Heart right ventricle (tissue), 16 donors: Measurements from ENCODE around the gene OR2A2. TPM values are rescaled to one million over a fixed set of nuclear protein-coding genes. Genes with fewer than 3 reads are reported as not detected.
"Not testable (repeated sequence)": the region's sequence is repeated elsewhere in the genome, so short reads cannot be mapped to it uniquely, and the experiment has no call there.

Experiments
- ATAC-seq, 8 donors: fragments of 200-7000 bp; cut with Tn5 transposase; one replicate each; pipeline ENCODE4 v1.9.1; 2020; ENCODE audit warnings: mild to moderate bottlenecking in 8 of 8, moderate library complexity in 8 of 8, moderate number of reproducible peaks in 1 of 8
- DNase-seq, 2 donors: peaks; one replicate each; pipeline ENCODE4 v3.0.0-alpha.2; 2020
- H3K27ac ChIP-seq, 10 donors: fragments of 200-600 bp; sonication (generic) in 2 of 10; one replicate each; pipeline versions ENCODE4 v1.5.0 to v1.8.0; 2020 to 2022; ENCODE audit warnings: mild to moderate bottlenecking in 3 of 10
- H3K27me3 ChIP-seq, 7 donors: fragments of 200-600 bp; one replicate each; pipeline ENCODE4 v1.8.0; 2021 to 2022; ENCODE audit warnings: mild to moderate bottlenecking in 2 of 7
- H3K36me3 ChIP-seq, 9 donors: fragments of 200-600 bp; sonication (generic) in 1 of 9; one replicate each; pipeline versions ENCODE4 v1.5.0 to v1.8.0; 2020 to 2022; ENCODE audit warnings: mild to moderate bottlenecking in 2 of 9
- H3K4me1 ChIP-seq, 9 donors: fragments of 200-600 bp; sonication (generic) in 1 of 9; one replicate each; pipeline versions ENCODE4 v1.5.0 to v1.8.0; 2020 to 2022; ENCODE audit warnings: mild to moderate bottlenecking in 4 of 9
- H3K4me3 ChIP-seq, 10 donors: fragments of 200-600 bp; sonication (generic) in 2 of 10; one replicate each; pipeline versions ENCODE4 v1.5.0 to v1.8.0; 2020 to 2022; ENCODE audit warnings: mild to moderate bottlenecking in 7 of 10, moderate library complexity in 2 of 10
- H3K9me3 ChIP-seq, 11 donors: fragments of 200-600 bp in 10 of 11; sonication (generic) in 2 of 11; one replicate each; pipeline versions ENCODE4 v1.5.0 to v1.8.0; 2013 to 2022; ENCODE audit warnings: mild to moderate bottlenecking in 2 of 11, control low read depth in 1 of 11, moderate library complexity in 1 of 11
- WGBS, 2 donors: extraction: QIAGEN DNeasy Blood & Tissue Kit; methylation state at CpG; one replicate each; pipeline ENCODE4 v1.1.7; 2013; ENCODE audit warnings: inconsistent platforms in 1 of 2; 5-methylcytosine and 5-hydroxymethylcytosine counted together
- intact Hi-C, 10 donors: fragments of 100-400 bp; cut with DNase I; formaldehyde crosslinking; loops; one replicate each; pipeline versions ENCODE4 v1.11.1 to v1.14.2; 2022
- polyA plus RNA-seq, 2 donors: library from polyadenylated mRNA; stranded (reverse); fragments of 200-250 nt; gene quantifications; one replicate each; pipeline ENCODE4 v1.2.3, GENCODE V29; 2013
- total RNA-seq, 10 donors: library from RNA; stranded (reverse); fragmentation: NEBNext Ultra II Directional in 3 of 10; extraction: Animal tissue kit (Norgen Biotek cat#: 25700) in 3 of 10; gene quantifications; one replicate each; pipeline versions ENCODE4 v1.2.1 to v1.2.4, GENCODE V29; 2021 to 2023
- TF ChIP-seq, protein P1 (sequence below), 9 donors: fragments of 200-600 bp; sonication (generic) in 2 of 9; IDR thresholded peaks; one replicate each; pipeline versions ENCODE4 v1.5.0 to v1.8.0; 2021 to 2022; ENCODE audit warnings: antibody characterized with exemption in 9 of 9, mild to moderate bottlenecking in 5 of 9, moderate library complexity in 1 of 9
- donor health status: Arrhythmogenic right ventricular cardiomyopathy.
- donor health status: ischemic (EF 13 %, LVEDD 7.1; RV severe dilation, severe dysfunction).
- donor health status: healthy with polysubstance abuse.
- donor health status: DM: no; HTN: yes; CAD: no.
- donor health status: DM: no; HTN: no; CAD: no.
- donor health status: ischemic (EF 25% LVEDD 6.9; RV normal size, moderate dysfunction).
- donor health status: ischemic (EF 25% LVEDD 5.7; RV mildly dilated, moderate dysfunction).
- donor health status: healthy.
- donor health status: DM: yes; HTN: yes; CAD: no.
- donor health status: Ischemic cardiomyopathy.
- donor health status: ischemic (EF 35%, LVEDD 5.7; RV mildly dilated, moderate dysfunction).
- donor health status: nonischemic (EF 11% LVEDD 7.7; RV severe dilation, severe dysfunction).
- donor health status: DM: yes; HTN: yes; CAD: no.
- donor health status: PGD.
- donor health status: ischemic (EF 29% LVEDD 5.4; RV normal size, mild dysfunction).
- donor health status: nonischemic (EF 23%, LVEDD 6.1; RV moderate dilation, normal function).

Gene OR2A2
- total and polyA plus RNA-seq, 12 donors: not detected

DNA sequence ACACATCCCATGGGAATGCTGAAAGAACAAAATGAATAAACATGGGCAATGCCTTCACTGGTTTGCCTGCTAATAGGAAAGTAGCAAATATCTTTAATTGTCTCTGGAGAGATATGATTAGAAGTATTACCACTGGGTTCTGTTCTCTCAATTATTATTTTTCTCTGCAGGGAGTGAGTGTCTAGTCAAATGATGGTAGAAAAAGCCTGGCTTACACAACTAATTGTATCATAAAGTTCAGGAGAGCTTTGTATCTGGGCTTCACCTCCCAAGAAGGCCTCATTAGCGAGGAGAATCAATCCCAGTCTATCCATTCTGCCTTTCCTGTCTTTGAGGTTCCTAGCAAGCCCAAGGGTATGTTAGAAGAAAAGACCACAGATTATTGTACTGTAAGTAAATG, 13.5 kb downstream of the OR2A2 start, which contains the start of gene OR2A14:
Gene OR2A14 (plus strand): TSS at position 301 of the 400 bp plus-strand sequence. CDS start 5,937 bp downstream, outside the sequence.
- 81 to 90% methylated on average over 1 of the region's 1 CpG for WGBS, 2 donors
- ATAC-seq (no peak), DNase-seq (no peak)
- TF ChIP-seq, protein P1, sequence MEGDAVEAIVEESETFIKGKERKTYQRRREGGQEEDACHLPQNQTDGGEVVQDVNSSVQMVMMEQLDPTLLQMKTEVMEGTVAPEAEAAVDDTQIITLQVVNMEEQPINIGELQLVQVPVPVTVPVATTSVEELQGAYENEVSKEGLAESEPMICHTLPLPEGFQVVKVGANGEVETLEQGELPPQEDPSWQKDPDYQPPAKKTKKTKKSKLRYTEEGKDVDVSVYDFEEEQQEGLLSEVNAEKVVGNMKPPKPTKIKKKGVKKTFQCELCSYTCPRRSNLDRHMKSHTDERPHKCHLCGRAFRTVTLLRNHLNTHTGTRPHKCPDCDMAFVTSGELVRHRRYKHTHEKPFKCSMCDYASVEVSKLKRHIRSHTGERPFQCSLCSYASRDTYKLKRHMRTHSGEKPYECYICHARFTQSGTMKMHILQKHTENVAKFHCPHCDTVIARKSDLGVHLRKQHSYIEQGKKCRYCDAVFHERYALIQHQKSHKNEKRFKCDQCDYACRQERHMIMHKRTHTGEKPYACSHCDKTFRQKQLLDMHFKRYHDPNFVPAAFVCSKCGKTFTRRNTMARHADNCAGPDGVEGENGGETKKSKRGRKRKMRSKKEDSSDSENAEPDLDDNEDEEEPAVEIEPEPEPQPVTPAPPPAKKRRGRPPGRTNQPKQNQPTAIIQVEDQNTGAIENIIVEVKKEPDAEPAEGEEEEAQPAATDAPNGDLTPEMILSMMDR (IDR thresholded peaks at IDR 0.05): no peak
- intact Hi-C loops: loop anchor here in 1 of 10 donors (10.0 kb wide), 1 partner anchor 88 kb away; no protein-coding TSS in a partner anchor
- Histone ChIP-seq H3K4me1 (no peaks in the 10 kb centered on the region), H3K27ac (no peak within 1 kb of the TSS), H3K36me3 (no peaks in the 10 kb centered on the region), H3K4me3 (no peak within 1 kb of the TSS), H3K27me3 (no peaks in the 10 kb centered on the region), H3K9me3 (no peaks in the 10 kb centered on the region)

DNA sequence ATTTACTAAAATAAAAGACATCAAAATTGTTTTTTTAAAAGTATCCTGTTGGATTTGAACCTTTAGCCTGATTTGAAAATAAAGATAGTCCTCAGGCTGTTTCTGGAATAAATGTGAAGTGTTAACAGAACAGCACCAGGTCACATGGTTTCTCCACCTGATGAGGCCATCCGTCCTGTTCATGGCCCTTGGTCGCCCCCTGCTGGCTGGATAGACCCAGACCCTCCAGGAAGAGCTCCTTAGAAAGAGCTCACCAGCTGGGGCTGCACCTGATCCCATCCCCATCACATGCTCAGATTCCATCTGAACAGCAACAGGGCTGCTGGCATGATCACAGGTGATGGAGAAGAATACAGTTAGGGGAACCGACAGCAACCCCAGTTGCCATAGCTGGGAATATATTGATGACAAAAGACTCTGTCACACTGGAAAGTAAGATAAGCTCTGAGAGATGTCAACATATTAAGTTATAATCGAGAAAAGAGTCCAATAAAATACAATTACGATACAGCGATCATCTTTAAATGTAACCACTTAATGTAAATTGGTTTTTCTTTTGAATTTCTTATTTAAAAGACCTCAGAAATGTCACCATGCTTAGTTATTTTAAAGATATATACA, 18.4 kb downstream of the OR2A2 start:
- no peak overlapping the region for H3K4me3 ChIP-seq
- H3K27ac ChIP-seq: no peak overlapping the region
- H3K27me3 ChIP-seq: no peaks in the 10 kb centered on the region
- ATAC-seq: peak in 7 of 8 donors; percentile 78 to 90 (median 80)
- no peaks in the 10 kb centered on the region for H3K36me3 ChIP-seq
- 35 to 43% methylated on average over 6 of the region's 6 CpGs for WGBS, 2 donors
- DNase-seq: peak; percentile 85
- H3K4me1 ChIP-seq: no peaks in the 10 kb centered on the region
- H3K9me3 ChIP-seq: no peaks in the 10 kb centered on the region
- intact Hi-C loops: loop anchor here in 3 of 10 donors (5.0 to 10.0 kb wide), 3 partner anchors 91 to 226 kb away; partner anchors contain the start of gene TCAF1 (in 1 of the 3)
- TF ChIP-seq, protein P1 (IDR thresholded peaks at IDR 0.05): peak; percentile 67 to 86 (median 80)

GRCh38 chr7:144129601-144130000, 20.2 kb downstream of the OR2A2 start:
- intact Hi-C loops: loop anchor here in 3 of 10 donors (5.0 to 10.0 kb wide), 3 partner anchors 92 to 227 kb away; partner anchors contain the start of gene TCAF1 (in 1 of the 3)
- not testable (repeated sequence) for ATAC-seq, H3K4me3 ChIP-seq, H3K36me3 ChIP-seq, H3K4me1 ChIP-seq, H3K27me3 ChIP-seq, H3K27ac ChIP-seq, DNase-seq, H3K9me3 ChIP-seq
- WGBS, 2 donors: 88 to 94% methylated on average over 9 of the region's 9 CpGs

GRCh38 chr7:144130730-144131129, 21.3 kb downstream of the OR2A2 start:
- intact Hi-C loops: no loop called here
- ATAC-seq: no peak
- H3K27me3 ChIP-seq: no peaks in the 10 kb centered on the region
- no peak overlapping the region for H3K27ac ChIP-seq
- no peak for DNase-seq
- H3K36me3 ChIP-seq: no peaks in the 10 kb centered on the region
- TF ChIP-seq, protein P1 (IDR thresholded peaks at IDR 0.05): no peak
- H3K9me3 ChIP-seq: no peaks in the 10 kb centered on the region
- WGBS, 2 donors: 79 to 93% methylated on average over 2 of the region's 2 CpGs
- H3K4me3 ChIP-seq: no peak overlapping the region
- H3K4me1 ChIP-seq: no peaks in the 10 kb centered on the region

DNA sequence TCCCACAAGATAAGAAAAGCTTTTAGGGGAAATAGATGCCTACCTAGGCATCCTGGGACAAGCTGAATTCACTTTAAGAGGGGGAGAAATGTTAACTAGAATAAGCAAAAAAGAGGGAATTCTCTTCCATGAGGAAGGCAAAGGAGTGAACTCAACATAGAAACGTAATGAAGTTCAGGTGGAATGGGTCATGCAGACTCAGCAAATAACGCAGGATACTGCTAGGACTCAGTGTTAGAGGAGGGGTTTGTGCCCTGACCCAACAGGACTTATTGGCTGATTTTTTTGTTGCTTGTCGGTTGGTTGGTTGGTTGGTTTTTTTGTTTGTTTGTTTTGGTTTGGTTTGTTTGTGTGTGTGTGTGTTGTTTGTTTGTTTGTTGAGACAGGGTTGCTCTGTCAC, 22.9 kb downstream of the OR2A2 start:
- DNase-seq: no peak
- H3K27me3 ChIP-seq: no peaks in the 10 kb centered on the region
- H3K9me3 ChIP-seq: no peaks in the 10 kb centered on the region
- no peaks in the 10 kb centered on the region for H3K36me3 ChIP-seq
- intact Hi-C loops: no loop called here
- 77 to 78% methylated on average over 3 of the region's 3 CpGs for WGBS, 2 donors
- no peak overlapping the region for H3K27ac ChIP-seq
- H3K4me1 ChIP-seq: no peaks in the 10 kb centered on the region
- TF ChIP-seq, protein P1 (IDR thresholded peaks at IDR 0.05): no peak
- no peak for ATAC-seq
- H3K4me3 ChIP-seq: no peak overlapping the region
